Ramos (cell line): Measurements from ENCODE around the gene GLB1L2.

ENCODE experiments used
- in situ Hi-C: fragments of 300-500 bp; cut with MboI; formaldehyde crosslinking; loops from one replicate; pipeline ENCODE4 v1.14.3; 2022; ENCODE audit warnings: low sequenced_read_pairs; ENCODE audit not compliant: unreplicated experiment

The GLB1L2 gene

GRCh38 chr11:134414766-134415765, 83.3 kb downstream of the GLB1L2 start:
- in situ Hi-C loops: no loop called here

GRCh38 chr11:134416726-134417125, 84.9 kb downstream of the GLB1L2 start:
- in situ Hi-C loops: no loop called here

- in situ Hi-C loops: no loop called here
Measured at GRCh38 chr11:134417871-134418840, 86.4 kb downstream of the GLB1L2 start.

- in situ Hi-C loops: no loop called here
Measured at GRCh38 chr11:134423106-134423505, 91.3 kb downstream of the GLB1L2 start.

GRCh38 chr11:134425413-134425812, 93.6 kb downstream of the GLB1L2 start:
- in situ Hi-C loops: no loop called here
